ENCODE results near the gene PARP12.
"Not testable (repeated sequence)": the region's sequence is repeated elsewhere in the genome, so short reads cannot be mapped to it uniquely, and the experiment has no call there.

The PARP12 gene

GRCh38 chr7:140062528-140063299 is at the start of gene PARP12:
TSS of gene PARP12 (minus strand) at chr7:140062951. CDS start at chr7:140062847, 104 bp downstream.
- DNase-seq, result peak; percentile 93

GRCh38 chr7:140108777-140109176 is 46.0 kb upstream of the PARP12 start:
- DNase-seq, result not testable (repeated sequence)

GRCh38 chr7:140096459-140096858 is 33.7 kb upstream of the PARP12 start:
- DNase-seq, result no peak

- DNase-seq, result no peak
These were observed 30.6 kb upstream of the PARP12 start for GRCh38 chr7:140093375-140093774.

- DNase-seq, result no peak
These were observed 22.7 kb upstream of the PARP12 start for GRCh38 chr7:140085447-140085846.

- DNase-seq, result peak; percentile 59
These were observed 22.2 kb upstream of the PARP12 start for GRCh38 chr7:140084972-140085371.

GRCh38 chr7:140084142-140084655 is 21.4 kb upstream of the PARP12 start:
- no peak for DNase-seq

GRCh38 chr7:140082770-140083169 is 20.0 kb upstream of the PARP12 start:
- no peak for DNase-seq

GRCh38 chr7:140081774-140082425 is 19.1 kb upstream of the PARP12 start:
- DNase-seq, result no peak

GRCh38 chr7:140080919-140081318 is 18.2 kb upstream of the PARP12 start:
- DNase-seq, result no peak

GRCh38 chr7:140079121-140079536 is 16.4 kb upstream of the PARP12 start:
- no peak for DNase-seq

GRCh38 chr7:140078392-140078791 is 15.6 kb upstream of the PARP12 start:
- no peak for DNase-seq

GRCh38 chr7:140074780-140075179 is 12.0 kb upstream of the PARP12 start:
- no peak for DNase-seq

- DNase-seq, result no peak
These were observed 7.8 kb upstream of the PARP12 start for GRCh38 chr7:140070546-140070945.

GRCh38 chr7:140069298-140069949 is 6.7 kb upstream of the PARP12 start:
- no peak for DNase-seq

- no peak for DNase-seq
These were observed 5.3 kb upstream of the PARP12 start for GRCh38 chr7:140068033-140068432.

- DNase-seq, result no peak
These were observed 4.3 kb upstream of the PARP12 start for GRCh38 chr7:140067052-140067451.

- DNase-seq, result peak; percentile 30
These were observed 628 bp downstream of the PARP12 start for GRCh38 chr7:140062118-140062527.

- DNase-seq, result no peak
These were observed 1.2 kb downstream of the PARP12 start for GRCh38 chr7:140061607-140061930.

GRCh38 chr7:140060788-140061606 is 1.8 kb downstream of the PARP12 start:
- no peak for DNase-seq

GRCh38 chr7:140060243-140060630 is 2.5 kb downstream of the PARP12 start:
- DNase-seq, result peak; percentile 41

- peak; percentile 30 for DNase-seq
These were observed 3.2 kb downstream of the PARP12 start for GRCh38 chr7:140059273-140060242.
